ENCODE results near the gene KCNE1. TPM values are rescaled to one million over a fixed set of nuclear protein-coding genes. Genes with fewer than 3 reads are reported as not detected.
"Not testable (repeated sequence)": the region's sequence is repeated elsewhere in the genome, so short reads cannot be mapped to it uniquely, and the experiment has no call there.

The KCNE1 gene
- total and polyA plus RNA-seq, 2 of the 4 experiments (the other 2 are of a cell fraction): 0.46 to 0.90 TPM

GRCh38 chr21:34405686-34406085 lies 106.3 kb downstream of the KCNE1 start:
- intact Hi-C loops (cut with micrococcal nuclease); H3K4ac ChIP-seq (ENCODE audit: low read depth, low read length); H2BK20ac ChIP-seq (ENCODE audit: low read depth, low read length); H4K20me1 ChIP-seq (ENCODE audit: insufficient read depth, low read length); H2AK5ac ChIP-seq (ENCODE audit: low read depth, low read length); H3K4me3 ChIP-seq (ENCODE audit: insufficient read depth, low read depth, low read length); H3K9ac ChIP-seq (ENCODE audit: low read depth, low read length); H3K23ac ChIP-seq (ENCODE audit: low read depth, low read length); BruUV-seq (replicated peaks); CTCF ChIA-PET; in situ Hi-C loops (cut with MboI; ENCODE audit: low sequenced_read_pairs); H2BK120ac ChIP-seq (ENCODE audit: low read depth, low read length); H3K27ac ChIP-seq (ENCODE audit: insufficient read depth, low read length); H3K27me3 ChIP-seq (ENCODE audit: control insufficient read depth, insufficient read depth, low read length); H3K9me3 ChIP-seq (ENCODE audit: control insufficient read depth, insufficient read depth, low read length); H3K4me2 ChIP-seq (ENCODE audit: low read depth, low read length); H2BK5ac ChIP-seq (ENCODE audit: low read depth, low read length, poor library complexity, severe bottlenecking); dilution Hi-C loops (cut with HindIII; ENCODE audit: low sequenced_read_pairs, unreplicated experiment); H2AK9ac ChIP-seq (replicated peaks; ENCODE audit: low read depth, low read length, poor library complexity); H2BK15ac ChIP-seq (ENCODE audit: low read depth, low read length); H3K18ac ChIP-seq (ENCODE audit: low read depth, low read length); H3K79me1 ChIP-seq (ENCODE audit: low read depth in 1 of 2, low read length in 2 of 2); ATAC-seq (ENCODE audit: low read depth); H3K4me1 ChIP-seq (ENCODE audit: control insufficient read depth, insufficient read depth, low read length); H4K5ac ChIP-seq (ENCODE audit: low read depth, low read length); H3K56ac ChIP-seq (ENCODE audit: extremely low read depth, insufficient read depth, low read length); H3K9me1 ChIP-seq (ENCODE audit: insufficient read depth, low read length); POLR2A ChIA-PET (ENCODE audit: unreplicated experiment); DNase-seq; H3K36me3 ChIP-seq (ENCODE audit: control insufficient read depth, insufficient read depth, low read length); H4K91ac ChIP-seq (ENCODE audit: insufficient read depth, low read depth, low read length); H4K8ac ChIP-seq (ENCODE audit: low read depth in 2 of 2, low read length in 2 of 2); H3K14ac ChIP-seq (replicated peaks; ENCODE audit: low read depth, low read length); H2AFZ ChIP-seq (replicated peaks; ENCODE audit: low read length, poor library complexity): not testable (repeated sequence)
- no CpG with 5 or more reads among the region's 2 CpGs for WGBS, 2 experiments (ENCODE audit: extremely low coverage in 2 of 2, insufficient read length in 1 of 2)

- dilution Hi-C loops (cut with HindIII; ENCODE audit: low sequenced_read_pairs, unreplicated experiment): not testable (repeated sequence)
Measured at GRCh38 chr21:34404742-34405141, 107.3 kb downstream of the KCNE1 start.

More at GRCh38 chr21:34404742-34405141, 107.3 kb downstream of the KCNE1 start:
- H3K14ac ChIP-seq (replicated peaks; ENCODE audit: low read depth, low read length); H3K9ac ChIP-seq (ENCODE audit: low read depth, low read length); H3K18ac ChIP-seq (ENCODE audit: low read depth, low read length); H3K4me1 ChIP-seq (ENCODE audit: control insufficient read depth, insufficient read depth, low read length); H3K4me2 ChIP-seq (ENCODE audit: low read depth, low read length); in situ Hi-C loops (cut with MboI; ENCODE audit: low sequenced_read_pairs); H2AK5ac ChIP-seq (ENCODE audit: low read depth, low read length); BruUV-seq (replicated peaks); intact Hi-C loops (cut with micrococcal nuclease); H2AFZ ChIP-seq (replicated peaks; ENCODE audit: low read length, poor library complexity); H3K9me3 ChIP-seq (ENCODE audit: control insufficient read depth, insufficient read depth, low read length); H2BK15ac ChIP-seq (ENCODE audit: low read depth, low read length); H3K56ac ChIP-seq (ENCODE audit: extremely low read depth, insufficient read depth, low read length); H3K4ac ChIP-seq (ENCODE audit: low read depth, low read length); ATAC-seq (ENCODE audit: low read depth); H2BK120ac ChIP-seq (ENCODE audit: low read depth, low read length); H2AK9ac ChIP-seq (replicated peaks; ENCODE audit: low read depth, low read length, poor library complexity); H3K4me3 ChIP-seq (ENCODE audit: insufficient read depth, low read depth, low read length); H4K20me1 ChIP-seq (ENCODE audit: insufficient read depth, low read length); H3K36me3 ChIP-seq (ENCODE audit: control insufficient read depth, insufficient read depth, low read length); H3K9me1 ChIP-seq (ENCODE audit: insufficient read depth, low read length); H4K91ac ChIP-seq (ENCODE audit: insufficient read depth, low read depth, low read length); H3K79me1 ChIP-seq (ENCODE audit: low read depth in 1 of 2, low read length in 2 of 2); H2BK5ac ChIP-seq (ENCODE audit: low read depth, low read length, poor library complexity, severe bottlenecking); H4K8ac ChIP-seq (ENCODE audit: low read depth in 2 of 2, low read length in 2 of 2); POLR2A ChIA-PET (ENCODE audit: unreplicated experiment); H3K27me3 ChIP-seq (ENCODE audit: control insufficient read depth, insufficient read depth, low read length); H3K23ac ChIP-seq (ENCODE audit: low read depth, low read length); H2BK20ac ChIP-seq (ENCODE audit: low read depth, low read length); H3K27ac ChIP-seq (ENCODE audit: insufficient read depth, low read length); CTCF ChIA-PET; DNase-seq; H4K5ac ChIP-seq (ENCODE audit: low read depth, low read length): not testable (repeated sequence)
- no CpG with 5 or more reads among the region's 5 CpGs for WGBS, 2 experiments (ENCODE audit: extremely low coverage in 2 of 2, insufficient read length in 1 of 2)
